Middle frontal gyrus (tissue), 1 donor: Measurements from ENCODE around the gene CREM.
"Not testable (repeated sequence)": the region's sequence is repeated elsewhere in the genome, so short reads cannot be mapped to it uniquely, and the experiment has no call there.

ENCODE experiments used
- DNase-seq: peaks from one replicate; pipeline ENCODE4 v3.0.0-alpha.2; 2015; ENCODE audit warnings: low spot score; ENCODE audit errors: extremely low spot score

CREM gene

DNA sequence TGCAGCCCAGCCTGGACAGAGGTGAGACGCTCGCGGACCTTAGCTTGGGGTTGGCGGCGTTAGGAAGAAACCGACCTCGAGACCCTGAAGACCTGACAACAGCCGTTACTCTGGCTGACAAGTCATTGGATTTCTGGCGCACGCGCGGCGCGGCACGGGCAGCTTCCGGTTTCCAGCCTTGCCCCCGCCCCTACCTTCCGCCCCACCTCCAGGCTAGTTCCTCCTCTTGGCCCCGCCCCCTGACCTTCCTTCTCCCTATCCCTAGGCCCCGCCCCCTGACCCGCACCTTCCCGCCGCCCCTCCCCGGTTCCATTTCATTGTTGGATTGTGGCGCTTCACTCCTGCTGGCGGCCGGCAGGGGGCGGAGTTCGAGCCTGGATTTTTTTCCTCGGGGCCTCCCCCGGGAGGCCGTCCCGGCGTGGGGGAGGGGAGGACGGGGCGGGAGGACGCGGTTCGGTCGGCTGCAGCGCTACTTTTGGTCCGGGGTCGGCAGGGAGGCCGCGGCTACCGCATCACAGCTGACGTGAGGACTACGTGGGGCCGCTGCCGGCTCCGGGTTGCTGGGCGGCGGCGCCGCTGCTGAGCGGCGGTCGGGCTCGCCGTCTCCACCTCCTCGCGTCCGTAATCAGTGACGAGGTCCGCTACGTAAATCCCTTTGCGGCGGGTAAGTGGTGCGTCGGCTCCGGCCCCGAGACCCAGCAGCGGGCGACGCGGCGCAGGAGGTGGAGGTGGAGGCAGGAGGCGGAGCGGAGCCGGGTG, at the start of gene CREM:
Gene CREM (plus strand): TSS at position 317 of the 759 bp plus-strand sequence. CDS start 10,990 bp downstream, outside the sequence.
- peak; percentile 88 for DNase-seq

DNA sequence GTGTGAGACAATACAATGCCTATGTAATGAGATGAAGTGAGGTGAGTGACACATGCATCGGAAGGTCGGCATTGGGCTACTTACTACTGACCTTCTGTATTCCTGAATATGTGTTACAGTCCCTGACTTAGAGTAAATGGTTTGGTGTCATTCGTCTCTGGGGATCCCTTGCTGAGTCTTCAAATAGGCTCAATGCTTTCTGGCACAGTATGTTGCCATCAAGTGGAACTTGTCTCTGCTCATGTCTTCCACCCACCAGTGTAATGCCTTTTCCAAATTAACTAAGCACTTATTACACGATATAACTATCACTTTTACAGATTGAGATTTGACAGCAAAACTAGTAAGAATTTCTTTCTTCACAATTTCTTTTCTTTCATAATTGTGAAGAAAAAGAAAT, 47.4 kb upstream of the CREM start:
- DNase-seq: no peak

- DNase-seq: no peak
Measured at GRCh38 chr10:35079763-35080162, 46.9 kb upstream of the CREM start.

DNA sequence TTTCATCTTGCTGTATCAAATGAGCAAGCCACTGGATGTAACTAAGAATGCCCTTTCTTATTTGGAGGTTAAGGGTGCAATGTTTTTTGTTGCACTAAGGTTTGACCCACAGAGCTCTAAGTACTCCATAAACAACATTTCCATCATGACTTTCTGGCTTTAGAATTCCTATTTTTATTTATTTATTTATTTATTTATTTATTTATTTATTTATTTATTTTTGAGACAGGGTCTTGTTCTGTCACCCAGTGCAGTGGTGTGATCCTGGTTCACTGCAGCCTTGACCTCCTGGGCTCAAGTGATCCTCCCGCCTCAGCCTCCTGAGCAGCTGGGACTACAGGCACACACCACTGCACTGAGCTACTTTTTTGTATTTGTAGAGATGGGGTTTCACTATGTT, 46.4 kb upstream of the CREM start:
- DNase-seq: not testable (repeated sequence)

GRCh38 chr10:35083242-35083641, 43.4 kb upstream of the CREM start:
- DNase-seq: no peak

DNA sequence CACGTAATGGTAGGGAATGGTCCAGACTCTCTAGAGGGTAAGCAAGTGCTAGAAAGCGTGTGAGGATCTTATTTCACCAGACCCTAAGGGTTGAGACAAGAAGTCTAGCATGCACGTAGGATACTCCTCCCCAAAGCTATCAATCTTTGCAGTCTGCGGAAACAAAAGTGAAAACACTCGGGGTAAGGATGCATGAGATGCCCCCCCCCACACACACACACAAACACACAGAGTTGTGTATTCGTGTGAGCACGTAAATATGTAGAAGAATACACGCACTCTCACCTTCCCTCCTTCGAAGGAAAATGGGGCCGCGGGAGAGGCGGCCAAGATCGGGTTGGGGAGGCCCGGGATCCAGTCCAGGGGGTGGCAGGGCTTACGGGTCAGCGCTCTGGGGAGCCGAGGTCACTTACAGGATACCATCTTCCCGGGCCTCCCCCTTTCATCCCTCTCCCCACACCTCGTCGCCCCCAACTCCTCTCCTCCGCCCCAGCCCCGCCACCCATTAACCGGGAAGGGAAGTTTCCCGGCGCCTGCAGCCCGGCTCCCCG, 37.0 kb upstream of the CREM start:
- DNase-seq: no peak

- DNase-seq: peak; percentile 85
Measured at GRCh38 chr10:35090162-35090954, 36.3 kb upstream of the CREM start, which contains the start of gene CUL2. Gene CUL2 (minus strand): TSS chr10:35090341. CDS start chr10:35071317, 19,024 bp downstream.

DNA sequence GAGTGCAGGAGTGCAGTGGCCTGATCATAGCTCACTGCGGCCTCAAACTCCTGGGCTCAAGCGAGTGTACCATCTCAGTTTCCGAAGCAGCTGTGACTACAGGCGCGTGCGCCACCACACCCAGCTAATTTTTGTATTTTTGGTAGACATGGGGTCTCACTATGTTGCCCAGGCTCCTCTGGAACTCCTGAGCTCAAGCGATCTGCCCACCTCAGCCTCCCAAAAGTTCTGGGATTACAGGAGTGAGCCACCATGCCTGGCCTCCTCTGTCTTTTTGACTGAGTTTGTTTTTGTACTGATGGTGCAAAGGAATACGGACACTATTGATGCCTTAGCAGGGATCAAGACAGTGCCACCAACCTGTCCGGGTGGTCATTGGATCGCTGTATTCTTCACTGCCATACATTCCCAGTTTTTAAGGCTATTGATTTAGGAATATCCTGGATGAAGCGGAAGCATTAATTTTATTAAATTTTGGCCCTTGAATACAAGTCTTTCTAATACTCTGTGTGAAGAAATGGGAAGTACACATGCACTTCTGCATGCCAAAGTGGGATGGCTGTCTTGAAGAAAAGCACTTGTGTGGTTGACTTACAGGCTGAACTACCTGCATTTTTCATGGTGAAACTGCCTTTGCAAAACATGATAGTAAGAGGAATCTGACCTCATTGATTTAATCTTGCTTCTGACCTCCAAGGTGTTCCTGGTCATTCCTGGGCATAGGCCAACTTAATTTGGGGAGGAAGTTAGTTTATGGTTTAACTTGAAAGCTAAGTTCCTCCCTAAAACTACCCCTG, 34.5 kb upstream of the CREM start:
- DNase-seq: no peak

GRCh38 chr10:35092851-35093250, 33.8 kb upstream of the CREM start:
- DNase-seq: no peak

- no peak for DNase-seq
Measured at GRCh38 chr10:35096312-35096711, 30.3 kb upstream of the CREM start.

- DNase-seq: no peak
Measured at GRCh38 chr10:35097510-35097909, 29.1 kb upstream of the CREM start.

DNA sequence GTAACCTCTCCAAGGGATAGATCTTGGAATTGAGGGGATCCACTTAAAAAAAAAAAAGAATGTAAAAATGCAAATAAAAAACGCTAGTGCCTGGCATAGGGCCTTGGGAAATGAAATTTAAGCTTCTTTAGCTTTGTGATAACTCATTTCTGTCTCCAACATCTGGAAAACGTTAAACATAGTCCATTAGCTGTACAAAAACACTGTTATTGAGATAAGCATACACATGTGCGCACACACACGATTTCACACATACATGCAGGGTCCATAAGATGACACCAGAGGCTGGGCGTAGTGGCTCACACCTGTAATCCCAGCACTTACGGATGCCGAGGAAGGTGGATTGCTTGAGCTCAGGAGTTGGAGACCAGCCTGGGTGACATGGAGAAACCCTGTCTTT, 22.8 kb upstream of the CREM start:
- no peak for DNase-seq

- DNase-seq: no peak
Measured at GRCh38 chr10:35112571-35112970, 14.1 kb upstream of the CREM start.

GRCh38 chr10:35119378-35119777, 7.3 kb upstream of the CREM start:
- no peak for DNase-seq

GRCh38 chr10:35124540-35124939, 2.1 kb upstream of the CREM start:
- DNase-seq: no peak

GRCh38 chr10:35126062-35126529, 550 bp upstream of the CREM start:
- no peak for DNase-seq

GRCh38 chr10:35127289-35127891, 744 bp downstream of the CREM start:
- DNase-seq: no peak

GRCh38 chr10:35129185-35129674, 2.6 kb downstream of the CREM start:
- no peak for DNase-seq

DNA sequence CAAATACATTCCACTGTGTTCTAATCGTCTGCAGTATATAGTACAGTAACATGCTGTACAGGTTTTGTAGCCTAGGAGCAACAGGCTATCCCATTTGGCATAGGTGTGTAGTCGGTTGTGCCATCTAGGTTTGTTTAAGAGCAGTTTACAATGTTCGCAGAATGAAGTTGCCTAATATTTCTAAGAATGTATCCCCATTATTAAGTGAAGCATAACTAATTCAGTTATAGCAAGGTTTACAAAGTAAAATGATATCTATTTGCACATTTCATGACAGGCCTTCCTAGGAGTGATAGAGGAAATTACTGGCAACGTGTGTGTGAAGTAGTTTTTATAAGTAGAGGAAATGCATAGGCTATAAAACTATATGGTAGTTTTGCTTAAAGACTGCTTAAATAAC, 4.0 kb downstream of the CREM start:
- no peak for DNase-seq

DNA sequence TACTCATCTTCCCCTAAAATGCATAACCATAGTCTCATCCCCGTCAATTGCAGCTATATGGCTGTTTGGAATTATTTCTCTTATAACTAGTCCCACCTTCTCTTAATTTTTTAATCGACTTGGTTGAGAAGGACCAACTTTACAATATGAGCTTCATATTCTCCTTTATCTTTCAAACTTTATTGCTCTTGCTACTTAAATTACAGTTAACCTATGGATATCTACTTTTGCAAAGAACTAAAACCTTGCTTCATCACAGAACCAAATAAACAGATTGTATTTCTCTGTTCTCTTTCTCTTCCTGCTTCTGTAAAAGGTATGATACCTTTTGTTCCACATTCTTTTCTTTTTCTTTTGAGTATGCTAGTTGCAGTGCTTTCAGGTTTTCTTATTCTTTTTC, 6.1 kb downstream of the CREM start:
- DNase-seq: no peak

- DNase-seq: no peak
Measured at GRCh38 chr10:35133586-35133985, 6.9 kb downstream of the CREM start.
